K562 (cell line): ENCODE results near the gene PPAT. TPM values are rescaled to one million over a fixed set of nuclear protein-coding genes. Genes with fewer than 3 reads are reported as not detected.

Source experiments
- BCL6 ChIP-seq: fragments of 250-450 bp; sonication (Bioruptor Pico); IDR thresholded peaks from 2 replicates; pipeline ENCODE4 v1.4.0; 2020
- CBFA2T3 ChIP-seq: fragments of 450-650 bp; IDR thresholded peaks from 2 replicates; pipeline ENCODE4 v1.6.1; 2017
- CREB1 ChIP-seq, 2 experiments: sonication (generic) in 1 of 2; formaldehyde crosslinking in 1 of 2; IDR thresholded peaks; 2 replicates each; pipeline versions ENCODE4 v1.6.1 to v1.8.0; 2012 to 2022; ENCODE audit warnings: inconsistent platforms in 1 of 2, mild to moderate bottlenecking in 1 of 2, missing genetic modification reagents in 1 of 2, moderate library complexity in 1 of 2
- CTBP1 ChIP-seq: fragments of 450-650 bp; IDR thresholded peaks from 2 replicates; pipeline ENCODE4 v1.6.1; 2016; ENCODE audit warnings: borderline replicate concordance
- DDX20 ChIP-seq: fragments of 450-650 bp; IDR thresholded peaks from 2 replicates; pipeline ENCODE4 v1.6.1; 2016; ENCODE audit warnings: missing genetic modification characterization, low read depth, mild to moderate bottlenecking, missing compliant biosample characterization, moderate library complexity
- FOSL1 ChIP-seq: fragments of 200-800 bp; sonication (Bioruptor generic); conservative IDR thresholded peaks from 2 replicates; pipeline ENCODE4 v1.6.1; 2016; ENCODE audit warnings: missing genetic modification characterization, missing compliant biosample characterization
- FOXA3 ChIP-seq, 2 experiments: fragments of 450-650 bp in 1 of 2; sonication (generic) in 1 of 2; formaldehyde crosslinking; IDR thresholded peaks in 1 of 2; conservative IDR thresholded peaks in 1 of 2; 2 replicates each; pipeline versions ENCODE4 v1.4.0 to v1.8.0; 2020 to 2022; ENCODE audit warnings: mild to moderate bottlenecking in 2 of 2, missing genetic modification reagents in 1 of 2
- GABPA ChIP-seq: fragments of 200-800 bp; sonication (Bioruptor generic); conservative IDR thresholded peaks from 2 replicates; pipeline ENCODE4 v1.6.1; 2016; ENCODE audit warnings: low read depth, missing genetic modification characterization, missing compliant biosample characterization
- HNRNPL ChIP-seq: fragments of 200-400 bp; formaldehyde crosslinking; IDR thresholded peaks from 2 replicates; pipeline ENCODE4 v1.6.1; 2017; ENCODE audit warnings: low read depth, mild to moderate bottlenecking, low read length
- NEUROD1 ChIP-seq: fragments of 150-350 bp; IDR thresholded peaks from 2 replicates; pipeline ENCODE4 v1.6.1; 2014; ENCODE audit warnings: borderline replicate concordance, low read length, low read depth; ENCODE audit not compliant: partially characterized antibody
- POLR2B ChIP-seq: fragments of 450-650 bp; IDR thresholded peaks from 2 replicates; pipeline ENCODE4 v1.6.1; 2018; ENCODE audit warnings: low read depth; ENCODE audit not compliant: partially characterized antibody
- RBBP5 ChIP-seq: fragments of 200-600 bp; sonication (generic); IDR thresholded peaks from 2 replicates; pipeline ENCODE4 v1.6.1; 2012; ENCODE audit warnings: borderline replicate concordance, mild to moderate bottlenecking, low read length, control low read depth, inconsistent platforms; ENCODE audit not compliant: insufficient read depth, poor library complexity, severe bottlenecking
- RBM15 ChIP-seq: fragments of 200-400 bp; formaldehyde crosslinking; IDR thresholded peaks from 2 replicates; pipeline ENCODE4 v1.6.1; 2018; ENCODE audit warnings: mild to moderate bottlenecking, low read length, moderate library complexity; ENCODE audit not compliant: insufficient read depth
- RFX1 ChIP-seq: fragments of 450-650 bp; IDR thresholded peaks from 2 replicates; pipeline ENCODE4 v1.6.1; 2016; ENCODE audit warnings: mild to moderate bottlenecking, moderate library complexity
- SAFB ChIP-seq: fragments of 200-400 bp; formaldehyde crosslinking; IDR thresholded peaks from 2 replicates; pipeline ENCODE4 v1.6.1; 2017; ENCODE audit warnings: low read depth, low read length, borderline replicate concordance
- SIN3B ChIP-seq: fragments of 450-650 bp; IDR thresholded peaks from 2 replicates; pipeline ENCODE4 v1.6.1; 2017; ENCODE audit warnings: low read depth, mild to moderate bottlenecking, moderate library complexity
- SMAD4 ChIP-seq: fragments of 250-450 bp; sonication (Bioruptor Pico); conservative IDR thresholded peaks from 2 replicates; pipeline ENCODE4 v1.8.0; 2021; ENCODE audit warnings: inconsistent platforms, mild to moderate bottlenecking, moderate library complexity
- SRSF7 ChIP-seq: fragments of 200-400 bp; formaldehyde crosslinking; optimal IDR thresholded peaks from 2 replicates; pipeline ENCODE3; 2017; ENCODE audit warnings: mild to moderate bottlenecking, low read depth, low read length
- SRSF9 ChIP-seq: fragments of 200-400 bp; formaldehyde crosslinking; IDR thresholded peaks from 2 replicates; pipeline ENCODE4 v1.6.1; 2017; ENCODE audit warnings: low read depth, low read length, borderline replicate concordance
- THAP7 ChIP-seq: fragments of 250-450 bp; sonication (Bioruptor Pico); IDR thresholded peaks from 2 replicates; pipeline ENCODE4 v1.5.0; 2021
- WHSC1 ChIP-seq: IDR thresholded peaks from one replicate; pipeline ENCODE4 v1.6.1; 2012; ENCODE audit warnings: low read length, control low read depth, inconsistent platforms
- XRCC5 ChIP-seq: fragments of 200-400 bp; formaldehyde crosslinking; IDR thresholded peaks from 2 replicates; pipeline ENCODE4 v1.6.1; 2017; ENCODE audit warnings: low read depth, mild to moderate bottlenecking, low read length
- YY1 ChIP-seq, 3 experiments: IDR thresholded peaks; 2 replicates each; pipeline ENCODE4 v1.6.1; 2011; ENCODE audit warnings: low read length in 2 of 3, mild to moderate bottlenecking in 2 of 3, moderate library complexity in 2 of 3, borderline replicate concordance in 1 of 3, control low read depth in 1 of 3, low read depth in 1 of 3; ENCODE audit not compliant: insufficient read depth in 3 of 3, insufficient replicate concordance in 2 of 3, control insufficient read depth in 1 of 3, insufficient read length in 1 of 3; ENCODE audit errors: extremely low read depth in 1 of 3
- ZNF134 ChIP-seq: fragments of 250-450 bp; sonication (Bioruptor Pico); conservative IDR thresholded peaks from 2 replicates; pipeline ENCODE4 v1.4.0; 2020
- ZNF449 ChIP-seq: fragments of 250-450 bp; sonication (Bioruptor Pico); IDR thresholded peaks from 2 replicates; pipeline ENCODE4 v1.8.0; 2022; ENCODE audit warnings: moderate library complexity, mild to moderate bottlenecking, inconsistent platforms
- ZNF644 ChIP-seq: fragments of 200-800 bp; sonication (Bioruptor generic); IDR thresholded peaks from 2 replicates; pipeline ENCODE4 v1.6.1; 2016; ENCODE audit warnings: low read depth, missing genetic modification characterization, missing compliant biosample characterization
- ZNF707 ChIP-seq: fragments of 250-450 bp; sonication (Bioruptor Pico); conservative IDR thresholded peaks from 2 replicates; pipeline ENCODE4 v1.8.0; 2022; ENCODE audit warnings: inconsistent platforms, mild to moderate bottlenecking, moderate library complexity
- polyA plus RNA-seq, 8 experiments: library from polyadenylated mRNA; depleted of rRNA in 4 of 8; stranded (reverse) in 5 of 8; unstranded in 3 of 8; fragments of >200 nt; fragmentation: Nextera tagmentation in 2 of 8; fragmentation: Illumina TruSeq in 1 of 8; extraction: Ambion mirVana in 2 of 8; extraction: Trizol in 1 of 8; gene quantifications; 2 replicates each; pipeline versions ENCODE4 v1.2.1 to v1.2.3, GENCODE V29; 2011 to 2014; ENCODE audit warnings: inconsistent platforms in 1 of 8, missing spikeins in 1 of 8
- total RNA-seq, 7 experiments: library from RNA; depleted of rRNA in 6 of 7; stranded (reverse); fragments of >200 nt in 6 of 7; fragmentation: Illumina TruSeq in 2 of 7; extraction: Trizol in 2 of 7; gene quantifications; 2 replicates each; pipeline versions ENCODE4 v1.2.1 to v1.2.3, GENCODE V29; 2011 to 2021; ENCODE audit warnings: low replicate concordance in 1 of 7

PPAT gene
- total and polyA plus RNA-seq, 9 of the 15 experiments (the other 6 are each of a cell fraction or from before 2014, with no cell fraction given), result 36.2 to 75.8 (median 55.5) TPM

- TF ChIP-seq ZNF449 (CRISPR knock-in tag), result no peak
- peak; percentile 79 for TF ChIP-seq GABPA (tag)
- no peak for TF ChIP-seq BCL6 (CRISPR knock-in tag)
- TF ChIP-seq SMAD4 (CRISPR knock-in tag), result no peak
- TF ChIP-seq CTBP1, result no peak
- TF ChIP-seq YY1 (IDR thresholded peaks at IDR 0.05; ENCODE audit: borderline replicate concordance in 1 of 3, control insufficient read depth in 1 of 3, extremely low read depth in 1 of 3, insufficient read depth in 3 of 3, insufficient read length in 1 of 3, insufficient replicate concordance in 2 of 3, low read depth in 1 of 3, low read length in 2 of 3), result no peak
- no peak for TF ChIP-seq NEUROD1
- TF ChIP-seq RBBP5, result no peak
- TF ChIP-seq CREB1 (IDR thresholded peaks at IDR 0.05), result no peak
- no peak for TF ChIP-seq CREB1 (CRISPR knock-in tag; IDR thresholded peaks at IDR 0.05)
- TF ChIP-seq RBM15, result no peak
- TF ChIP-seq ZNF644 (tag), result no peak
- TF ChIP-seq HNRNPL, result no peak
- no peak for TF ChIP-seq XRCC5
- no peak for TF ChIP-seq ZNF707
- TF ChIP-seq CBFA2T3, result no peak
- no peak for TF ChIP-seq ZNF134 (CRISPR knock-in tag)
- no peak for TF ChIP-seq POLR2B
- TF ChIP-seq DDX20, result no peak
- no peak for TF ChIP-seq WHSC1
- no peak for TF ChIP-seq SRSF7
- no peak for TF ChIP-seq SRSF9
- peak in 1 of 2 experiments; percentile 81; a peak in 1 of 4 replicates for TF ChIP-seq FOXA3 (CRISPR knock-in tag; conservative IDR thresholded peaks at IDR 0.05 in 1 of 2, IDR thresholded peaks at IDR 0.05 in 1 of 2)
- TF ChIP-seq FOSL1 (tag), result peak; percentile 77
- TF ChIP-seq RFX1, result peak; percentile 73
- TF ChIP-seq SIN3B, result no peak
- TF ChIP-seq SAFB, result no peak
- TF ChIP-seq THAP7 (CRISPR knock-in tag), result no peak
These were observed 25.0 kb downstream of the PPAT start (continued) for GRCh38 chr4:56410247-56411062.
